DND-41 (cell line): Measurements from ENCODE around the gene SLC22A4.

ENCODE experiments used
- ATAC-seq: fragments of 200-7000 bp; cut with Tn5 transposase; 3 replicates; pipeline ENCODE4 v1.9.1; 2021; ENCODE audit warnings: low read depth; ENCODE audit not compliant: insufficient read depth
- DNase-seq: peaks from one replicate; pipeline ENCODE4 v3.0.0-alpha.2; 2020
- H2AFZ ChIP-seq: 2 replicates; pipeline ENCODE4 v1.6.0; 2012; ENCODE audit warnings: low read depth, low read length
- H3K27ac ChIP-seq: 2 replicates; pipeline ENCODE4 v1.5.1; 2012; ENCODE audit warnings: low read length, inconsistent platforms
- H3K27me3 ChIP-seq: fragments of 200-600 bp; sonication (generic); 2 replicates; pipeline ENCODE4 v1.6.0; 2012; ENCODE audit warnings: low read length, mild to moderate bottlenecking, inconsistent platforms; ENCODE audit not compliant: insufficient read depth, poor library complexity
- H3K36me3 ChIP-seq: 2 replicates; pipeline ENCODE4 v1.5.1; 2012; ENCODE audit warnings: low read length, inconsistent platforms; ENCODE audit not compliant: insufficient read depth
- H3K4me1 ChIP-seq: 2 replicates; pipeline ENCODE4 v1.5.1; 2012; ENCODE audit warnings: mild to moderate bottlenecking, low read length; ENCODE audit not compliant: insufficient read depth
- H3K4me2 ChIP-seq: 2 replicates; pipeline ENCODE4 v1.6.0; 2012; ENCODE audit warnings: mild to moderate bottlenecking, moderate library complexity, low read length, inconsistent platforms; ENCODE audit not compliant: insufficient read depth
- H3K4me3 ChIP-seq, 2 experiments: fragments of 200-600 bp in 1 of 2; shearing (Covaris generic) in 1 of 2; 2 replicates each; pipeline ENCODE4 v1.5.1; 2012 to 2016; ENCODE audit warnings: inconsistent platforms in 2 of 2, low read length in 2 of 2, mild to moderate bottlenecking in 2 of 2, low read depth in 1 of 2, moderate library complexity in 1 of 2
- H3K79me2 ChIP-seq: 2 replicates; pipeline ENCODE4 v1.6.0; 2012; ENCODE audit warnings: low read length, inconsistent platforms; ENCODE audit not compliant: insufficient read depth
- H3K9ac ChIP-seq: 2 replicates; pipeline ENCODE4 v1.6.0; 2012; ENCODE audit warnings: low read depth, mild to moderate bottlenecking, inconsistent platforms, low read length, moderate library complexity
- H3K9me3 ChIP-seq: 2 replicates; pipeline ENCODE4 v1.5.1; 2012; ENCODE audit warnings: low read length, moderate library complexity, mild to moderate bottlenecking, inconsistent platforms; ENCODE audit not compliant: insufficient read depth, severe bottlenecking
- H4K20me1 ChIP-seq: 2 replicates; pipeline ENCODE4 v1.6.0; 2012; ENCODE audit warnings: low read length; ENCODE audit not compliant: insufficient read depth
- CTCF ChIP-seq: IDR thresholded peaks from 2 replicates; pipeline ENCODE4 v1.5.1; 2012; ENCODE audit warnings: borderline replicate concordance, low read length, moderate library complexity, mild to moderate bottlenecking; ENCODE audit not compliant: poor library complexity, severe bottlenecking; ENCODE audit errors: extremely low read depth
- EZH2 ChIP-seq: IDR thresholded peaks from 3 replicates; pipeline ENCODE4 v1.6.1; 2012; ENCODE audit warnings: borderline replicate concordance, low read depth, mild to moderate bottlenecking, moderate library complexity, low read length, inconsistent platforms; ENCODE audit not compliant: severe bottlenecking

The SLC22A4 gene

GRCh38 chr5:132362086-132362485 is 67.9 kb downstream of the SLC22A4 start:
- Histone ChIP-seq H3K9me3 (no peaks in the 10 kb centered on the region), H4K20me1 (no peaks in the 10 kb centered on the region), H2AFZ (no peak overlapping the region), H3K27me3 (peaks cover 5% of the 10 kb centered on the region), H3K4me2 (no peak overlapping the region), H3K4me3 (no peak overlapping the region), H3K36me3 (no peaks in the 10 kb centered on the region), H3K4me1 (no peaks in the 10 kb centered on the region), H3K9ac (no peak overlapping the region), H3K79me2 (no peaks in the 10 kb centered on the region), H3K27ac (no peak overlapping the region)
- TF ChIP-seq CTCF, result no peak
- no peak for TF ChIP-seq EZH2
- ATAC-seq (no peak), DNase-seq (no peak)

GRCh38 chr5:132363431-132364112 is 69.4 kb downstream of the SLC22A4 start:
- H3K9me3 ChIP-seq, result no peaks in the 10 kb centered on the region
- H3K4me3 ChIP-seq, result no peak overlapping the region
- no peaks in the 10 kb centered on the region for H3K36me3 ChIP-seq
- H3K4me2 ChIP-seq, result no peak overlapping the region
- H3K9ac ChIP-seq, result no peak overlapping the region
- H3K4me1 ChIP-seq, result no peaks in the 10 kb centered on the region
- no peak overlapping the region for H3K27ac ChIP-seq
- no peak for DNase-seq
- H3K79me2 ChIP-seq, result no peaks in the 10 kb centered on the region
- TF ChIP-seq CTCF (no peak), EZH2 (no peak)
- no peak overlapping the region for H2AFZ ChIP-seq
- H3K27me3 ChIP-seq, result peaks cover 3% of the 10 kb centered on the region
- no peak for ATAC-seq
- H4K20me1 ChIP-seq, result no peaks in the 10 kb centered on the region

GRCh38 chr5:132364319-132364718 is 70.1 kb downstream of the SLC22A4 start:
- ATAC-seq (no peak), DNase-seq (no peak)
- H2AFZ ChIP-seq, result no peak overlapping the region
- H3K4me1 ChIP-seq, result no peaks in the 10 kb centered on the region
- H3K9me3 ChIP-seq, result no peaks in the 10 kb centered on the region
- no peak for TF ChIP-seq EZH2
- TF ChIP-seq CTCF, result no peak
- H3K4me2 ChIP-seq, result no peak overlapping the region
- H3K9ac ChIP-seq, result no peak overlapping the region
- H3K79me2 ChIP-seq, result no peaks in the 10 kb centered on the region
- H3K36me3 ChIP-seq, result no peaks in the 10 kb centered on the region
- peaks cover 3% of the 10 kb centered on the region for H3K27me3 ChIP-seq
- no peaks in the 10 kb centered on the region for H4K20me1 ChIP-seq
- no peak overlapping the region for H3K4me3 ChIP-seq
- no peak overlapping the region for H3K27ac ChIP-seq
